Measurements from ENCODE around the gene RRAD.

RRAD gene

GRCh38 chr16:66931665-66932064 is 6.3 kb upstream of the RRAD start:
- no peak for DNase-seq

GRCh38 chr16:66930189-66930588 is 4.9 kb upstream of the RRAD start:
- DNase-seq = no peak

- DNase-seq = no peak
Observed at GRCh38 chr16:66928702-66929388, 3.5 kb upstream of the RRAD start.

- no peak for DNase-seq
Observed at GRCh38 chr16:66927918-66928649, 2.7 kb upstream of the RRAD start.

- no peak for DNase-seq
Observed at GRCh38 chr16:66926961-66927436, 1.7 kb upstream of the RRAD start.

GRCh38 chr16:66926171-66926947 is 1.0 kb upstream of the RRAD start:
- no peak for DNase-seq

- DNase-seq = peak in 4 of 6 experiments; percentile 8 to 25 (median 13)
Observed at GRCh38 chr16:66924527-66925321, 611 bp downstream of the RRAD start.

- DNase-seq = no peak
Observed at GRCh38 chr16:66923866-66924265, 1.5 kb downstream of the RRAD start.

- no peak for DNase-seq
Observed at GRCh38 chr16:66923247-66923731, 2.0 kb downstream of the RRAD start.

GRCh38 chr16:66921729-66922450 is 3.4 kb downstream of the RRAD start:
- no peak for DNase-seq

GRCh38 chr16:66920924-66921680 is 4.2 kb downstream of the RRAD start:
- DNase-seq = no peak

- DNase-seq = no peak
Observed at GRCh38 chr16:66920299-66920590, 5.1 kb downstream of the RRAD start.

- no peak for DNase-seq
Observed at GRCh38 chr16:66919569-66920298, 5.6 kb downstream of the RRAD start.

- no peak for DNase-seq
Observed at GRCh38 chr16:66918803-66919568, 6.3 kb downstream of the RRAD start, which contains the start of gene CDH16. TSS of gene CDH16 (minus strand) at chr16:66918885. CDS start at chr16:66918065, 820 bp downstream.

GRCh38 chr16:66918355-66918754 is 7.0 kb downstream of the RRAD start:
- DNase-seq = no peak

GRCh38 chr16:66917741-66918140 is 7.6 kb downstream of the RRAD start:
- DNase-seq = no peak

GRCh38 chr16:66916518-66916917 is 8.8 kb downstream of the RRAD start:
- no peak for DNase-seq

GRCh38 chr16:66915041-66915440 is 10.3 kb downstream of the RRAD start:
- DNase-seq = no peak

- no peak for DNase-seq
Observed at GRCh38 chr16:66914541-66914940, 10.8 kb downstream of the RRAD start.

- DNase-seq = no peak
Observed at GRCh38 chr16:66913711-66914110, 11.6 kb downstream of the RRAD start.
